ENCODE measurements around the gene FERD3L. TPM values are rescaled to one million over a fixed set of nuclear protein-coding genes. Genes with fewer than 3 reads are reported as not detected.
A peak's percentile ranks its signal among the peaks of the same experiment; 100 is the strongest.
"Not testable (repeated sequence)": the region's sequence is repeated elsewhere in the genome, so short reads cannot be mapped to it uniquely, and the experiment has no call there.

Gene FERD3L, protein sequence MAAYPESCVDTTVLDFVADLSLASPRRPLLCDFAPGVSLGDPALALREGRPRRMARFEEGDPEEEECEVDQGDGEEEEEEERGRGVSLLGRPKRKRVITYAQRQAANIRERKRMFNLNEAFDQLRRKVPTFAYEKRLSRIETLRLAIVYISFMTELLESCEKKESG
- not detected in 3 replicates for polyA plus RNA-seq
- polyA plus RNA-seq (2011; ENCODE audit: low read depth): not detected
- not detected in 2 replicates for polyA plus RNA-seq (2011; cell fraction: cytosol; rRNA removed)
- polyA plus RNA-seq (2011; cell fraction: nucleus; rRNA removed): not detected in 2 replicates
- polyA plus RNA-seq (2012; ENCODE audit: low replicate concordance): not detected in 2 replicates
- polyA minus RNA-seq: not detected in 3 replicates
- polyA minus RNA-seq (2011; cell fraction: cytosol; rRNA and poly(A)+ RNA removed): not detected
- polyA minus RNA-seq (2011; cell fraction: nucleus; rRNA and poly(A)+ RNA removed): not detected in 2 replicates

GRCh38 chr7:19144661-19145433 lies at the start of gene FERD3L:
Gene FERD3L, minus strand, starts transcription at chr7:19145421. Its CDS starts 59 bp downstream, at chr7:19145362.
- Histone ChIP-seq H3K9ac (ENCODE audit: control insufficient read depth, extremely low read depth, insufficient read depth, low read length) (no peak within 1 kb of the TSS), H3K36me3 (ENCODE audit: control insufficient read depth in 2 of 2, extremely low read depth in 1 of 2, insufficient read depth in 2 of 2, low read length in 2 of 2) (no peaks in the 10 kb centered on the region), H3K79me2 (ENCODE audit: control insufficient read depth, insufficient read depth, low read length) (no peaks in the 10 kb centered on the region), H3K4me2 (ENCODE audit: control insufficient read depth, extremely low read depth, insufficient read depth, low read depth, low read length) (no peak within 1 kb of the TSS), H3K4me3 (ENCODE audit: control insufficient read depth in 2 of 3, extremely low read depth in 1 of 3, insufficient read depth in 2 of 3, low read depth in 1 of 3, low read length in 3 of 3) (no peak within 1 kb of the TSS), H2AFZ (ENCODE audit: control insufficient read depth, low read length) (no peak within 1 kb of the TSS), H3K27me3 (ENCODE audit: control insufficient read depth, extremely low read depth, insufficient read depth, low read length) (peaks cover 45% of the 10 kb centered on the region), H3K9me3 (ENCODE audit: control insufficient read depth, low read depth, low read length) (no peaks in the 10 kb centered on the region), H3K27ac (ENCODE audit: control insufficient read depth, insufficient read depth, low read length) (no peak within 1 kb of the TSS), H3K9me1 (ENCODE audit: control insufficient read depth, extremely low read depth, insufficient read depth, low read length) (no peaks in the 10 kb centered on the region), H3K4me1 (ENCODE audit: control insufficient read depth, extremely low read depth, insufficient read depth, low read length) (no peaks in the 10 kb centered on the region), H4K20me1 (ENCODE audit: control insufficient read depth, extremely low read depth, insufficient read depth, low read length) (peaks cover 2% of the 10 kb centered on the region)
- DNase-seq (ENCODE audit: low read depth, low spot score): no peak
- FAIRE-seq: no peak
- peak; percentile 61 for TF ChIP-seq EZH2 (IDR thresholded peaks at IDR 0.05; ENCODE audit: low read length)
- TF ChIP-seq, protein P1, sequence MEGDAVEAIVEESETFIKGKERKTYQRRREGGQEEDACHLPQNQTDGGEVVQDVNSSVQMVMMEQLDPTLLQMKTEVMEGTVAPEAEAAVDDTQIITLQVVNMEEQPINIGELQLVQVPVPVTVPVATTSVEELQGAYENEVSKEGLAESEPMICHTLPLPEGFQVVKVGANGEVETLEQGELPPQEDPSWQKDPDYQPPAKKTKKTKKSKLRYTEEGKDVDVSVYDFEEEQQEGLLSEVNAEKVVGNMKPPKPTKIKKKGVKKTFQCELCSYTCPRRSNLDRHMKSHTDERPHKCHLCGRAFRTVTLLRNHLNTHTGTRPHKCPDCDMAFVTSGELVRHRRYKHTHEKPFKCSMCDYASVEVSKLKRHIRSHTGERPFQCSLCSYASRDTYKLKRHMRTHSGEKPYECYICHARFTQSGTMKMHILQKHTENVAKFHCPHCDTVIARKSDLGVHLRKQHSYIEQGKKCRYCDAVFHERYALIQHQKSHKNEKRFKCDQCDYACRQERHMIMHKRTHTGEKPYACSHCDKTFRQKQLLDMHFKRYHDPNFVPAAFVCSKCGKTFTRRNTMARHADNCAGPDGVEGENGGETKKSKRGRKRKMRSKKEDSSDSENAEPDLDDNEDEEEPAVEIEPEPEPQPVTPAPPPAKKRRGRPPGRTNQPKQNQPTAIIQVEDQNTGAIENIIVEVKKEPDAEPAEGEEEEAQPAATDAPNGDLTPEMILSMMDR (optimal IDR thresholded peaks at IDR 0.05 in 1 of 3, IDR thresholded peaks at IDR 0.05 in 1 of 3, conservative IDR thresholded peaks at IDR 0.05 in 1 of 3; ENCODE audit: extremely low read depth in 1 of 3, insufficient read depth in 2 of 3, low read length in 3 of 3): no peak
- dilution Hi-C loops (cut with MboI; ENCODE audit: extremely low pct_ligation_motif_present, low sequenced_read_pairs): no loop called here

DNA sequence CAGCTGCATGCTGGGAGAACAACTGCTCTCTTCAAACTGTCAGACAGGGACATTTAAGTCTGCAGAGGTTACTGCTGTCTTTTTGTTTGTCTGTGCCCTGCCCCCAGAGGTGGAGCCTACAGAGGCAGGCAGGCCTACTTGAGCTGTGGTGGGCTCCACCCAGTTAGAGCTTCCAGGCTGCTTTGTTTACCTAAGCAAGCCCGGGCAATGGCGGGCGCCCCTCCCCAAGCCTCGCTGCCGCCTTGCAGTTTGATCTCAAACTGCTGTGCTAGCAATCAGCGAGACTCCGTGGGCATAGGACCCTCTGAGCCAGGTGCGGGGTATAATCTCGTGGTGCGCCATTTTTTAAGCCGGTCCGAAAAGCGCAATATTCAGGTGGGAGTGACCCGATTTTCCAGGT lies 49.2 kb upstream of the FERD3L start:
- H3K36me3 ChIP-seq (ENCODE audit: control insufficient read depth in 2 of 2, extremely low read depth in 1 of 2, insufficient read depth in 2 of 2, low read length in 2 of 2); H3K9me1 ChIP-seq (ENCODE audit: control insufficient read depth, extremely low read depth, insufficient read depth, low read length); H3K27ac ChIP-seq (ENCODE audit: control insufficient read depth, insufficient read depth, low read length); H3K9ac ChIP-seq (ENCODE audit: control insufficient read depth, extremely low read depth, insufficient read depth, low read length); H2AFZ ChIP-seq (ENCODE audit: control insufficient read depth, low read length); FAIRE-seq; H3K9me3 ChIP-seq (ENCODE audit: control insufficient read depth, low read depth, low read length); H3K4me1 ChIP-seq (ENCODE audit: control insufficient read depth, extremely low read depth, insufficient read depth, low read length); H3K4me3 ChIP-seq (ENCODE audit: control insufficient read depth in 2 of 3, extremely low read depth in 1 of 3, insufficient read depth in 2 of 3, low read depth in 1 of 3, low read length in 3 of 3); dilution Hi-C loops (cut with MboI; ENCODE audit: extremely low pct_ligation_motif_present, low sequenced_read_pairs); DNase-seq (ENCODE audit: low read depth, low spot score); H3K4me2 ChIP-seq (ENCODE audit: control insufficient read depth, extremely low read depth, insufficient read depth, low read depth, low read length); H3K79me2 ChIP-seq (ENCODE audit: control insufficient read depth, insufficient read depth, low read length); H3K27me3 ChIP-seq (ENCODE audit: control insufficient read depth, extremely low read depth, insufficient read depth, low read length); H4K20me1 ChIP-seq (ENCODE audit: control insufficient read depth, extremely low read depth, insufficient read depth, low read length): not testable (repeated sequence)

Measured in keratinocyte (primary cell).